A549 treated with CpdA at 1 μM for 4 hours (cell line): Measurements from ENCODE around the gene PCDHB8. TPM values are rescaled to one million over a fixed set of nuclear protein-coding genes. Genes with fewer than 3 reads are reported as not detected.

Source experiments
- total RNA-seq: library from RNA; stranded (reverse); fragments of 200-300 nt; extraction: Qiagen RNA extraction; gene quantifications from 5 replicates; pipeline ENCODE4 v1.2.3, GENCODE V29; 2022; ENCODE audit warnings: low read depth

The PCDHB8 gene
- total RNA-seq = 0.24 to 0.42 TPM (median 0.37 TPM) in 5 replicates

DNA sequence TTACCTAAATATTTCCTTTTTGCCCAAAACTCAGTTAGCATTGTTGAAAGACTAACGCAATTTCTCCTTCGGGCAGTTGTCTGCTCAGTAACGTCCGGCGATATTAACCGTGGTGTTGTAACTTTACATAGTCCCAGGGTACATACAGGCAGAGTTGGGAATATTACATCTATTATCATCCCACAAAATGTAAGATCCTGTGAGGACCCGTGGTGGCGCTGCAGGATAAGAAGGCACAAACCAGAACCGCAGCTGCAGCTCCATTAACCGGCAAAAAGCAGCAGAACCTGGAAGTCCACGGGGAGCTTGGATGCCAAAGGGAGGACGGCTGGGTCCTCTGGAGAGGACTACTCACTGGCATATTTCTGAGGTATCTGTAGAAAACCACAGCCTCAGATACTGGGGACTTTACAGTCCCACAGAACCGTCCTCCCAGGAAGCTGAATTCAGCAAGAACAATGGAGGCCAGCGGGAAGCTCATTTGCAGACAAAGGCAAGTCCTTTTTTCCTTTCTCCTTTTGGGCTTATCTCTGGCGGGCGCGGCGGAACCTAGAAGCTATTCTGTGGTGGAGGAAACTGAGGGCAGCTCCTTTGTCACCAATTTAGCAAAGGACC, at the start of gene PCDHB8:
TSS of gene PCDHB8 (plus strand) at position 214 of the 615 bp plus-strand sequence. CDS start at position 459, 245 bp downstream.

GRCh38 chr5:141135030-141135717, 42.4 kb upstream of the PCDHB8 start, which contains the start of gene PCDHB5:
Gene PCDHB5, plus strand, starts transcription at chr5:141135206. Its CDS starts 229 bp downstream, at chr5:141135435.

DNA sequence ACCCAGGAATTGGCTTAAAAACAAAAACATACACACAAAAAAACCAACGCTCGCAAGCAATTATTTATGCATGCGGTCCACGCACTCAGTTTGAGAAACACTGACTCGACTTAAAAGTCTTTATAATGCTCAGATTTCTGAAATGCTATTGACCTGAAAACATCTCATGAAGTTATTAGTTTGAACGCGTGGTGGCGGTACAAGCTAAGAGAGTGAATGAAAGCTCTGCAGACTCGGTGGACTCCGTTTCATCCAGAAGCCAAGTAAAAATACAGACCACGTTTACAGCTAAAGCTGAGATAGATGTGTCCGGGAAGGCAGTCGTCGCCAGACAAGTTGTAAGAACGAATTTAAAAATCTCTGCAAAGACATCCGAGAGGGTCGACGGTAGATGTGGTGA, 27.8 kb upstream of the PCDHB8 start, which contains the start of gene PCDHB6:
TSS of gene PCDHB6 (plus strand) at position 246 of the 400 bp plus-strand sequence. CDS start 201 bp downstream, outside the sequence.

GRCh38 chr5:141172381-141173204, 5.0 kb upstream of the PCDHB8 start, which contains the start of gene PCDHB7:
Gene PCDHB7, plus strand, starts transcription at chr5:141172644. Its CDS starts 192 bp downstream, at chr5:141172836.

DNA sequence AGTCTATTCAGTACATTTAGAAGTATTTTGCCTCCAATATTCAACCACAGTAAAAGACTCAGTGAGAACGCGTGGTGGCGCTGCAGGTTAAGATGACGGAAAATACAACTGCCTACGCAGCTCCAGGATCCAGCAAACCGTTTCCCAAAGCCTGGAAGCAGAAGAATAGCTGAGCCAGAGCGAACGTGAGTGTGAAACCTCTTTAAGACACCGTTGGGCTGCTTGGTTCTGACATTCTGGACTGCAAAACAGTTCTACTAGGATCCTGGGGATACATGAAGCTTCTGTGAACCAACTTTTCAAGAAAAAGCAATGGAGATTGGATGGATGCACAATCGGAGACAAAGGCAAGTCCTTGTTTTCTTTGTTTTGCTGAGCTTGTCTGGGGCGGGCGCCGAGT, 4.7 kb downstream of the PCDHB8 start, which contains the start of gene PCDHB16:
TSS of gene PCDHB16 (plus strand) at position 140 of the 400 bp plus-strand sequence. CDS start at position 313, 173 bp downstream.

GRCh38 chr5:141186897-141187512, 9.4 kb downstream of the PCDHB8 start, which contains the start of gene PCDHB9:
Gene PCDHB9, plus strand, starts transcription at chr5:141187161. Its CDS starts 158 bp downstream, at chr5:141187319.

GRCh38 chr5:141192110-141192725, 14.6 kb downstream of the PCDHB8 start, which contains the start of gene PCDHB10:
Gene PCDHB10, plus strand, starts transcription at chr5:141192353. Its CDS starts 200 bp downstream, at chr5:141192553.

DNA sequence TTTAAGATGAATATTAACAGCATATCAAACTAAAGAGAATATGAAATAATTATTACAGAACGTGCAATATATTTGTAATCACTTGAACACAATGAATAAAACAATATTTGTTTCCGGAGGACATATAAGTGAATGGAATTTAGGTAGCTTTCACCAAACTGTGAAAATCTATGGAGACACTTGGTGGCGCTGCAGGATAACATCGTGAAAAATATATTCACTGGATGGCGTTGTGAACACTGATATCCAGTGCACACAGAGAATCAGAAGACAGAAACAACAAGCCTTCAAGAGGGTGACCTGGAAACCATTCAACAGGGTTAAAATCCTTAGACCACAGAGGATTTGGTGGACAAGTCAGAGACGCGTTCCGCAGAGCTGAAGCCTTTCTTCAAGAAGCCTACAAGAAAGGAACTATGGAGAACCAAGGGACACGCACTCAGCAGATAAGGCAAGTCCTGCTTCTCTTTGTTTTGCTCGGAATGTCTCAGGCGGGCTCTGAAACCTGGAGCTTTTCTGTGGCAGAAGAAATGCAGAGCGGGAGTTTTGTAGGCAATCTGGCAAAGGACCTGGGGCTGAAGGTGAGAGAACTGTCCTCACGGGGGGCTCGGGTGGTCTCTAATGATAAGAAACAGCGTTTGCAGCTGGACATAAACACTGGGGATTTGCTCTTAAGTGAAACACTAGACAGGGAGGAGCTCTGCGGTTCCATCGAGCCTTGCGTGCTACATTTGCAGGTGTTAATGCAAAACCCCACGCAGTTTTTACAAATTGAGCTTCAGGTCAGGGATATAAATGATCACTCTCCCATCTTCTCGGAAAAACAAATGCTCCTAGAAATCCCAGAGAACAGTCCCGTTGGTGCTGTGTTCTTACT, 22.0 kb downstream of the PCDHB8 start, which contains the start of gene PCDHB11:
TSS of gene PCDHB11 (plus strand) at position 269 of the 877 bp plus-strand sequence. CDS start at position 417, 148 bp downstream.

GRCh38 chr5:141208478-141208877, 30.9 kb downstream of the PCDHB8 start, which contains the start of gene PCDHB12:
Gene PCDHB12, plus strand, starts transcription at chr5:141208719. Its CDS starts 189 bp downstream, at chr5:141208908.

GRCh38 chr5:141213656-141214339, 36.2 kb downstream of the PCDHB8 start, which contains the start of gene PCDHB13:
Gene PCDHB13, plus strand, starts transcription at chr5:141213919. Its CDS starts 205 bp downstream, at chr5:141214124.

DNA sequence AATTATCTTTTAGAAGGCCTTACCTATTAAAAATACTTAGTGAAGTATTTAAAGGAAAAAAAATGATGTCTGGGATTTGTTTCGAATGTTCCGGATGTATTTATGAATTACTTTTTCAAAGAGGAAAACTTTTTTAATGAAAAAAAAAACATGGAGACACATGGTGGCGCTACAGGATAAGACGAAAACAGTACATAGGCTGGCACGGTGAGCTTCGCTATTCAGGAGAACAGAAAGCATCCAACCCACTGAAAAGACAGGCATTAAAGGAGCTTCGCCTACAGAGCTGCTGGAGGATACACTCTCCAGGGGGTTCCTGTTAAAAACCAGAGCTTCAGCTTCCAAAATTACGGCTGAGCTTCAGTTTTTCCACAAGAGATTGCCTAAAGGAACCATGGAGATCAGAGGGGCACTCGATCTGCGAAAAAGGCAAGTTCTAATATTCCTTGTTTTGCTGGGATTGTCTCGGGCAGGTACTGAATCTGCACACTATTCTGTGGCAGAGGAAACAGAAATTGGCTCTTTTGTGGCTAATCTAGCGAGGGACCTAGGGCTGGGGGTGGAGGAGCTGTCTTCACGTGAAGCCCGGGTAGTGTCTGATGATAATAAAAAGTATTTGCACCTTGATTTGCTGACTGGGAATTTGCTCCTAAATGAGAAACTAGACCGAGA, 45.7 kb downstream of the PCDHB8 start, which contains the start of gene PCDHB14:
TSS of gene PCDHB14 (plus strand) at position 232 of the 672 bp plus-strand sequence. CDS start at position 395, 163 bp downstream.

Other genes starting within 250 kb of the PCDHB8 start
- 2.3 to 4.8 TPM (median 2.6 TPM) in 5 replicates for gene PCDHAC2, start 211.3 kb upstream of the PCDHB8 start, total RNA-seq
- not detected in 5 replicates for gene PCDHB1, start 126.4 kb upstream of the PCDHB8 start, total RNA-seq
- 2.7 to 5.4 TPM (median 3.7 TPM) in 5 replicates for gene PCDHB2, start 83.2 kb upstream of the PCDHB8 start, total RNA-seq
- 0.02 to 0.06 TPM (median 0.05 TPM) in 3 of 5 replicates, not detected in the others for gene PCDHB3, start 77.3 kb upstream of the PCDHB8 start, total RNA-seq
- 0.03 to 0.09 TPM (median 0.06 TPM) in 4 of 5 replicates, not detected in the other for gene PCDHB4, start 56.0 kb upstream of the PCDHB8 start, total RNA-seq
- gene PCDHB5, start 42.6 kb upstream of the PCDHB8 start, total RNA-seq = 1.2 to 1.9 TPM (median 1.5 TPM) in 5 replicates
- gene PCDHB6, start 27.7 kb upstream of the PCDHB8 start, total RNA-seq = 0.89 to 1.2 TPM (median 1.1 TPM) in 5 replicates
- 0.01 TPM in 1 of 5 replicates, not detected in the others for gene PCDHB7, start 5.1 kb upstream of the PCDHB8 start, total RNA-seq
- gene PCDHB16, start 4.6 kb downstream of the PCDHB8 start, total RNA-seq = 0.05 to 0.10 TPM (median 0.08 TPM) in 4 of 5 replicates, not detected in the other
- 0.01 to 0.03 TPM in 2 of 5 replicates, not detected in the others for gene PCDHB9, start 9.4 kb downstream of the PCDHB8 start, total RNA-seq
- 0.03 to 0.06 TPM in 2 of 5 replicates, not detected in the others for gene PCDHB10, start 14.6 kb downstream of the PCDHB8 start, total RNA-seq
- gene PCDHB11, start 21.8 kb downstream of the PCDHB8 start, total RNA-seq = 0.06 to 0.14 TPM (median 0.09 TPM) in 5 replicates
- gene PCDHB12, start 30.9 kb downstream of the PCDHB8 start, total RNA-seq = 0.07 TPM in 1 of 5 replicates, not detected in the others
- gene PCDHB13, start 36.1 kb downstream of the PCDHB8 start, total RNA-seq = 0.02 to 0.08 TPM (median 0.07 TPM) in 5 replicates
- gene PCDHB14, start 45.6 kb downstream of the PCDHB8 start, total RNA-seq = 0.06 to 0.13 TPM (median 0.09 TPM) in 5 replicates
- gene PCDHB15, start 67.6 kb downstream of the PCDHB8 start, total RNA-seq = 0.05 to 0.07 TPM (median 0.06 TPM) in 4 of 5 replicates, not detected in the other
- not detected in 5 replicates for gene SLC25A2, start 126.3 kb downstream of the PCDHB8 start, total RNA-seq
- gene TAF7, start 143.0 kb downstream of the PCDHB8 start, total RNA-seq = 66.8 to 81.4 TPM (median 74.0 TPM) in 5 replicates
- gene PCDHGA1, start 152.7 kb downstream of the PCDHB8 start, total RNA-seq = 0.27 to 0.49 TPM (median 0.31 TPM) in 5 replicates
- gene PCDHGA2, start 161.0 kb downstream of the PCDHB8 start, total RNA-seq = 0.44 to 0.73 TPM (median 0.59 TPM) in 5 replicates
- gene PCDHGA3, start 166.0 kb downstream of the PCDHB8 start, total RNA-seq = 0.05 to 0.09 TPM in 2 of 5 replicates, not detected in the others
- gene PCDHGB1, start 172.3 kb downstream of the PCDHB8 start, total RNA-seq = 1.0 to 2.1 TPM (median 1.9 TPM) in 5 replicates
- 0.08 to 0.20 TPM (median 0.10 TPM) in 5 replicates for gene PCDHGA4, start 177.2 kb downstream of the PCDHB8 start, total RNA-seq
- 0.07 to 0.19 TPM (median 0.17 TPM) in 5 replicates for gene PCDHGB2, start 182.2 kb downstream of the PCDHB8 start, total RNA-seq
- gene PCDHGA5, start 186.4 kb downstream of the PCDHB8 start, total RNA-seq = 0.11 to 0.17 TPM (median 0.15 TPM) in 5 replicates
- 0.15 to 0.35 TPM (median 0.20 TPM) in 5 replicates for gene PCDHGB3, start 192.5 kb downstream of the PCDHB8 start, total RNA-seq
- 0.13 to 0.28 TPM (median 0.22 TPM) in 5 replicates for gene PCDHGA6, start 196.1 kb downstream of the PCDHB8 start, total RNA-seq
- gene PCDHGA7, start 205.0 kb downstream of the PCDHB8 start, total RNA-seq = 0.72 to 1.3 TPM (median 0.96 TPM) in 5 replicates
- 0.66 to 1.0 TPM (median 0.73 TPM) in 5 replicates for gene PCDHGB4, start 209.9 kb downstream of the PCDHB8 start, total RNA-seq
- 0.02 TPM in 2 of 5 replicates, not detected in the others for gene PCDHGA8, start 214.8 kb downstream of the PCDHB8 start, total RNA-seq
- gene PCDHGB5, start 220.2 kb downstream of the PCDHB8 start, total RNA-seq = 1.9 to 2.8 TPM (median 2.4 TPM) in 5 replicates
- 0.06 to 0.14 TPM (median 0.08 TPM) in 3 of 5 replicates, not detected in the others for gene PCDHGA9, start 225.0 kb downstream of the PCDHB8 start, total RNA-seq
- 0.06 to 0.12 TPM (median 0.09 TPM) in 4 of 5 replicates, not detected in the other for gene PCDHGB6, start 230.2 kb downstream of the PCDHB8 start, total RNA-seq
- 0.01 TPM in 1 of 5 replicates, not detected in the others for gene PCDHGA10, start 235.2 kb downstream of the PCDHB8 start, total RNA-seq
- gene PCDHGB7, start 239.9 kb downstream of the PCDHB8 start, total RNA-seq = 0.03 to 0.16 TPM (median 0.07 TPM) in 5 replicates
- gene PCDHGA11, start 243.3 kb downstream of the PCDHB8 start, total RNA-seq = 0.02 TPM in 1 of 5 replicates, not detected in the others